Measurements from ENCODE around the gene FRMPD4. TPM values are rescaled to one million over a fixed set of nuclear protein-coding genes. Genes with fewer than 3 reads are reported as not detected.
"Not testable (repeated sequence)": the region's sequence is repeated elsewhere in the genome, so short reads cannot be mapped to it uniquely, and the experiment has no call there.

Gene FRMPD4
- 0.30 TPM for total RNA-seq

DNA sequence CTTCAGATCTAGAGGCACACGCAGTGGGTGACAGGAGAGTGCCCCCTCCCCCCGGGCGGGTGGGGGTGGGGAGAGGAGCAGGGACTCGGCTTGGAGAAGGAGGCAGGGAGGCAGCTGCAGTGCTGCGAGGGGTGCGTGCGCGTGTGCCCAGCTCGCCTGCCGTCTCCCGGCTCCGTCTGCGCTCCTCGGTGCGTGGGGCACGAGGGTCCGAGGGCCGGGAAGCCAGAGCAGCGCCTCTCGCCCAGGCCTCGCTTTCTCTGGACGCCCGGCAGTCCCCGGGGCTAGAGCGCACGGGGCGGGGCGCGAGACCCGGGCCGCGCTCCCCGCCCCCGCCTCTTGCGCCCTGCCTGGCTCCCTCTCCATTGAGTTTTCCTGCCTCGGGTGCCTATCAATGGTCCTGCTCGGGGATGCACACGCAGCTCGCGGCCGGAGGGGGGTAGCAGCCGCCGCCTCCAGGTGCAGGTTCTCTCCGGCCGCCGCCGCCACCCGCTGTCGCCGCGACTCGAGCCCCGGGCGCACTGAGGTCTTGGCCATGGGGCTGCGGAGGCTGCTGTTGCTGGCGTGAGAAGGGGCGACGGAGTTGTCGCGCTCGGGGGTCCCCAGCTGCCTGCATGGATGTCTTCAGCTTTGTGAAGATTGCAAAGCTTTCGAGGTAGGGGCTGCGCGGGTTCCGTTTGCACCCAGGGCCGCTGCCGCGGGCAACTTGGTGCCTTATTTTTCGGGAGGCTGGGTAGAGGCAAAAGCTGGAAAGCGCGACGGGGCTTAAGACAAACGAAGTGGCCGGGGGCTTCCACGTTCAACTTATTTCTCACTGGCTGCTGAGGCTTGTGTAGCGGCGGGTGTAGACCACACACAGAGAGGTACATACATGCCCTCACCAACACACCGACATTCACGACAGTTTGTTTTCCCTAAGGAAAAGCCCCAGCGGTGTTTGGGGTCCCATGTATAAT is at the start of gene FRMPD4:
TSS of gene FRMPD4 (plus strand) at position 113 of the 953 bp plus-strand sequence. CDS start at position 612, 499 bp downstream.
- DNase-seq = no peak

DNA sequence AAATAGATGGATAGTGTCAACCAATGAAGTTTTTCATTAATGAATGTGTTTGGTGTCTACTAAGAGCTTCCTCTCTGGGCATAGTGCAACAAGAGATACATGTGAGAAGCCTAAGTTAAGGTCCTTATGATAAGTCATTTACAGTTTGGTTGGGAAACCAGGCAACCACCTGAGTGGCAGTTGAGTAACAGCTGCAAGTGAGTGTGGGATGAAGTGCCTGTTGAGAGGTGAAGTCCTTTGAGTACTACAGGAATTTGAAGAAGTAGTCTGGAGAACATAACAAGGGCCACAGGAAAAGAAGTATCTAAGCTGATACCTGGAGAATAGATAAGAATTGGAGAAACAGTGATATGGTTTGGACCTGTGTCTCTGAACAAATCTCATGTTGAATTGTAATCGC is 48.5 kb upstream of the FRMPD4 start:
- no peak for DNase-seq

DNA sequence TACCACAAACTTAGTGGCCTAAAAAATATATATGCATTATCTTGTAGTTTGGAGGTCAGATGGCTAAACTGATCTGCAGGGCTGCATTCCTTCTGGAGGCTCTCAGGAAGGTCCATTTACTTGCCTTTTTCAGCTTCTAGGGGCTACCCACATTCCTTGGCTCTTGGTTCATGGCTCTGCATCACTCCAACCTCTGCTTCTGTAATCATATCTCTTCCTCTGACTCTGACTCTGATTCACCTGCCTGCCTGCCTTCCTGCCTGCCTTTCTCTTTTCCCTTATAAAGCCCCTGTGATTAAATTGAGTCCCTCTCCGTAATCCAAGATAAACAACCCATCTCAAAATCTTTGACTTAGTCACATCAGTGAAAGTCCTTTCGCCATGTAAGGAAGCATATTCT is 25.0 kb upstream of the FRMPD4 start:
- no peak for DNase-seq

DNA sequence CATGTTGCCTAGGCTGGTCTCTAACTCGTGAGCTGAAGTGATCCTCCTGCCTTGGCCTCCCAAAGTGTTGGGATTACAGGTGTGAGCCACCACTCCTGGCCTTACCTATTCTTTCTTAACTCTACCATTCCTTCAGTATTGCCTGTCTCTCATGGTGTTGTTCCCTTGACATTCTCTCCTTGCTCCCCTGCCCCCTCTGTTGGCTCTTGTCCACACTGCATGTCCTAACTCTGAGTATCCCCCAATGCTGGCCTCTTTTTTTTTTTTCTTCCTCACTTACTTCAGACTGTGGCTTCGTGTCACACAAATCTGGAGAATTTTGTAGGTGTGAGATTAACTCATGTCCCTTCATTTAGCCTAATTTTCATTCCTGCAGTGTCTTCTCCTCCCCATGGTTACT is 22.9 kb upstream of the FRMPD4 start:
- DNase-seq = no peak

DNA sequence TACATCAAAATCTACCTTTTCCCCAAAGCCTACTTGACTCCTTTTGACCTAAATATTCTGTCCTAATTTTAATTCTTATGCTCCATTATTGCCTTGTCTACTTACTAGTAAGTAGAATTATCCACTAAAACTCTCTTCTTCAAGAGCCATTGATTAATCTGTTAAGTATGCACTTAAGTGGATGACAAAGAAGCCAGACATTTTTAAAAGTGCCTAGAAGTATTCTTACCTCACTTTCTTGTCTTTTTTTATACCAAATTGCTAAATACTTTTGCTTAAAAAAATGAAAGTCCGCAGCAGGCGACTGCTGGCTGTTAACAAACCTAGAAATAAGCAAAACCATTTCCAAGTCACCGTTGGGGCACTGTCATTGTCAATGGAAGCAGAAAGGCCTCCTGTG is 20.1 kb upstream of the FRMPD4 start:
- no peak for DNase-seq

DNA sequence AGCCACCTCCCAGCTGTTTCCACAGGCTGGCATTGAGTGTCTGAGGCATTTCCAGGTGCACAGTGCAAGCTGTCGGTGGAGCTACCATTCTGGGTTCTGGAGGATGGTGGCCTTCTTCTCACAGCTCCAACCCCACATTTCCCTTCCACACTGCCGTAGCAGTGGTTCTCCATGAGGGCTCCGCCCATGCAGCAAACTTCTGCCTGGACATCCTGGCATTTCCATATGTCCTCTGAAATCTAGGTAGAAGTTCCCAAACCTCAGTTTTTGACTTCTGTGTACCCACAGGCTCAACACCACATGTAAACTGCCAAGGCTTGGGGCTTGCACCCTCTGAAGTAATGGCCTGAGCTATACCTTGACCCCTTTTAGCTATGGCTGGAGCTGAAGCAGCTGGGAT is 10.3 kb upstream of the FRMPD4 start:
- no peak for DNase-seq

DNA sequence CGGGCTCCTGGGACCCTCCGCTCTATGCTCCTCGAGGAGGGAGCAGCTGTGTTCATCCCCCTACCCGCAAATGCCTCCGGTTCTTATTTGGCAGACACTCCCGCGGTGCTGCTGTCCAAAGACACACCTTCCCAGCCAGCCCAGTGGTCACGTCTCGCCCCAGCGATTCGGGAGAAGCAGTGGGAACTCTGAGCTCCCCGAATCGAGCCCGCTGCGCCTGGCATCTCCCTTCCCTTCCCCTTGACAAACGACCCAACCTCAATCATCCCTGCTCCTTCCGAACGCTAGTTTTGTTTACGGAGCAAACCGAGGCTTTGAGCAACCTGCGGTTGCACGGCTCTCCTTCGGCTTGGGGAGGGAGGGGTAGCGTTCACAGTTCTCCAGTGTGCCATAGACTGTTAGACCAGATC is 317 bp upstream of the FRMPD4 start:
- DNase-seq = no peak

DNA sequence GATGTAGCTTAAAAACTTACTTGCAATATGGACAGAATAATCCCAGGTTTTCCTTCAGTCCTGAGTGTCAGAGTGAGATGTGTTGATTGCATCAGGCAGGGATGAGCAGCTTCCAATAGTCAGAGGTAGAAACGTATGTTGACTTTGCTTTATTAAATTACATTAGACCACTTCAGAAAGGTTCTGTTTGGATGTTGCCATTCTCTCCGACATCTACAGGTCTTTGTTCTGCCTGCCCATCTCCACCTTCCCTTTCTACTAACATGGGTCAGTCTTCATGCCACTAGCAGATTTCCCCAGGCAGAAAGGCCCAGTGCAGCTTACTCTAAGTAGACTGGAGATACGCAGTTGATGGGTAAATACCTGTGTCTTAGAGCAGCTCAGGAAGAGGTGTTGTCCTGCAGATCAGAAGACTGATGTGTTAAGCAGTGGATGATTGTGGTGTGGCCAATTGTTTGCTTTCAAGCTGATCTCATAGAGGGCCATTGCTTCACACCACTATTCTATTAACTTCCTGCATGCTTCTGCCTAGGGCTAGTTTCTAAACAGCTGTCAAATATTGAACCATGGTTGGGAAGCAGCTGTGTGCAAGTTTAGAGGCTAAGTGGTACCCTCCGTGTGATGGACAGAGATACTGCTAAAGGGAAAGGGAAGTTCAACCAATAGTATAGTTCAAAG is 1.8 kb downstream of the FRMPD4 start:
- no peak for DNase-seq

DNA sequence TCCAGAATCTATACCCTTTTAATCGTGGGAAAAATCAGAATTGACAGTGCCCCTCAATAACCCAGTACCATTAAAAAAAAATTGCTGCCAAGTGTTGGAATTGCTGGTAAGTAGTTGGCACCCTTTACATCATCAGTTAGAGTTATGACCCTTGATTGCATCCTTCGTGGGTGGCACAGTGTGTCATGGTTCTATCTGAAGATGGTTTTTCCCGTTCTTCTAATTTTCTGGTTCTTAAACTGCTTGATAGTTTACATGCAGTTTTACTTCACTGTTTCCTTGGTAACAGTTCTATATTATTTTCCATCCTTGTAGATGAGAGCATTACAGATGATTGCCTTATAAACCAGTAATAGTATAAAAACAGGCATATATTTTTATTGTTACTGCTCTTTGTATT is 3.2 kb downstream of the FRMPD4 start:
- DNase-seq = no peak

DNA sequence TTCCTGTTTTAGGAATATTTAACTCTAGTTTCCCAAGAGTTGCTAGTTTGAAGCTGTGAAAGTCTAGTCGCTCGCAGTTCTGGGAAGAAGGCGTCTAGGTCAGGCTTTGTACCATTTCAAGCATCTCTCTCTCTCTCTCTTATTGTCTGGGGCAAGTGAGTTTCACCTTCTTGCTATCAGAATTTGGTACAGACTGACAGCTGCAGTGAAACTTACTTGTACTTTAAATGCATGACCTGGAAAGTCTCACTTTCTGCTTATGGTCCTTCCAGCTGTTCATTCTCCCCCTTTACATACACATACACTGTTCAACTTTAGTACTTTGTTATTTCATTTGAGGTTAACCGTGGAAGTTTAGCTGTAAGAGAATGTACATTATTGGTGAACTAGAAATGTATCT is 4.4 kb downstream of the FRMPD4 start:
- DNase-seq = no peak

DNA sequence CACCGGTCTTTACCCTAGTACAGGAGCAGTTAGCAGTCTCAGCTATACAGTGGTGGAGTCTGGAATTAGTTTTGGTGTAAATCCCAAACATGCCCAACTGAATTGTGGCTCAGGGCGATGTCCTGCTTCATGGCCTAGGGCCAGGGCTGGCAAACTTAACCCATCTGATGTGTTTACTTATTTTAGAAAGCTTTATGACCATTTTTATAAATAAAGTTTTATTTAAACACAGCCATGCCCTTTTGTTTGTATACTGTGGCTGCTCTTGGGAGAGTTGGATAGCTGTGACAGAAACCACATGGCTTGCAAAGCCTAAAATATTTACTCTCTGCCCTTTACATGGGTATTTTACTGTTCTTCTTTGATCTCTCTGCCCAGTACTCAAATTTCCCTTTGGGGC is 7.1 kb downstream of the FRMPD4 start:
- DNase-seq = no peak

DNA sequence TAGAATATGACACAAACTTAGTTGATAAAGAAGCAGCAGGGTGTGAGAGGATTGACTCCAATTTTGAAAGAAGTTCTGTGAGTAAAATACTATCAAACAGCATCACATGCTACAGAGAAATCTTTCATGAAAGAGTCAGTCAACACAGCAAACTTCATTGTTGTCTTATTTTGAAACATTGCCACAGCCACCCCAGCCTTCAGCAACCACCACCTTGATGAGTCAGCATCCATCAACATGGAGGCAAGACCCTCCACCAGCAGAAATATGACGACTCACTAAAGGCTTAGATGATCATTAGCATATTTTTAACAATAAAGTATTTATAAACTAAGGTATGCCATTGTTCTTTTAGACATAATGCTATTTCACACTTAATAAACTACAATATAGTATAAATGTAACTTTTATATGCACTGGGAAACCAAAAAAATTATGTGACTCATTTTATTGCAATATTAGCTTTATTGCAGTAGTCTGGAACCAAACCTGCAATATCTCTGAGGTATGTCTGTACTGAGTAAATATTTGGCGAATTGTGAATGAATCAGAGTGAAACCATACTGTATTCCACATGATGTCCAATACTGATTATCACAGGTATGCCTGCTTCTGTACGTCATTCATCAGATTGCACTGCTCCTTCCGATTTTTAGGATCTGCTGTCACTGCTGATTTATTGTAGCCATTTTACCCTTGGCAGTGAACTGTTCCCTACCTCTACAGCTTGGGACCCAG is 11.6 kb downstream of the FRMPD4 start:
- DNase-seq = no peak

DNA sequence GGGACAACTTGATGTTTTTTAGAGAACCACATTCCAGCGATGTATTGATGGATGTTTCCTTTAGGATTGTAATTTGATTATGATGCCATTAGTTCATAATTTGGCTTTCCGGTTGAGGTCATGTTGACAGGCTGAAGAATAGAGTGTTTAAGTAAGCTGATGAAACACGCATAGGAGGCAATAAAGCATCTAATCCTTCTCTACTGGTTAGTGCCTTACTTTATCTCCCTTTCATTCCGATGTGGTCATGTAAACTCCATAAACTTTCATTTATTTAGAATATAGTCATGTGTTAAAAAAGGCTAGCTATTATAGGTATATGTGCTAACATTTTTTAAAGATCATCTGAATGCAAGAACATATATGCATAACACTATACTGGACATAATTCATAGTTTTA is 15.0 kb downstream of the FRMPD4 start:
- DNase-seq = no peak

DNA sequence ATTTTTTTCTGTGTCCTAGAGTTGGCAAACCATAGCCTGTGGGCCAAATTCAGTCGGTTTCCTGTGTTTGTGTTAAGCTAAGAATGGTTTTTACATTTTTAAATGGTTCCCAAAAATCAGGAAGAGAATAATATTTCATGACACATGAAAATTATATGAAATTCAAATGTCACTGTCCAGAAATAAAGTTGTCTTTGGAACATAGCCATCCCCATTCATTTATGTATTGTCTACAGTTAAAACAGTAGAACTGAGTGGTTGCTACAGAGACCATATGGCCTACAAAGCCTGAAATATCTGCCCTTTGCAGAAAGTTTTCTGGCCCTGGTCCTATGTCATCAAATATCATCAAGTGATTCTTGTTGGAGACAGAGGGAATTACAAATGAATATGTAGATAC is 15.5 kb downstream of the FRMPD4 start:
- DNase-seq = no peak

DNA sequence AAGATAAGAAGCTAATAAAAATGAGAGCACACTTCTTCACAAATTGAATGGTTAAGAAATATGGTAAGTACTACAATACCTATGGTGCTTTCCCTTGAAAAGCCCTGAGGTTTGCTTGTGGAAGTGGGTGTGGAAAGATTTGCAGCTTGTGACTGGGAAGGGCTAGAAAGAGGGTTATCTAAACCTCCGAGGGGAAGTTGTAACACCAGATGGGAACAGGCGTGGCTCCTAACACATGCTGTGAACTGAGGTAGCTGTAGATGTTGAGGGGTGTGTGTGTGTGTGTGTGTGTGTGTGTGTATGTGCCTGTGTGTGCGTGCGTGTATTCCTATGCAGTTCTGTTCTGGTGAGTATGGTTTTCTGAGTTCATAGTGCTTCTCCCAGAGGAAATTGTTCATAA is 21.5 kb downstream of the FRMPD4 start:
- DNase-seq = no peak

DNA sequence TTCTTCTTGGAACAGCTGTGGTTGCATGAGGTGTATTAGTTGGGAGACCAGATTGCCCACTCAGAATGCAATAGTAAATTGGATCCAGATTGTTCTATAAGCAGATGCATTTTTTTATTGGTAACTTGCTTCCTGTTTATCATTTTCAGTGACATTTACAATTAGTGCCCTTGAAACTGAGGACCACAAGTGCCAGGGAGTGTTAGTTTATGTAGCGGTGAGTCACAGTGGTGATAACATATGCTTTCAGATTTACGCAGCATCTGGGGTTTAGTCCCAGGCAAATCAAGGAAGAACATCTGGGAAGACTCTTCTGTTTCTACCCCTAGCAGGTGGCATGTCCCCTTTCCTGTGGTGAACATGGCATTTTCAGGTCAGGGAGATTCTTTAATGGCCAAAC is 24.1 kb downstream of the FRMPD4 start:
- no peak for DNase-seq

DNA sequence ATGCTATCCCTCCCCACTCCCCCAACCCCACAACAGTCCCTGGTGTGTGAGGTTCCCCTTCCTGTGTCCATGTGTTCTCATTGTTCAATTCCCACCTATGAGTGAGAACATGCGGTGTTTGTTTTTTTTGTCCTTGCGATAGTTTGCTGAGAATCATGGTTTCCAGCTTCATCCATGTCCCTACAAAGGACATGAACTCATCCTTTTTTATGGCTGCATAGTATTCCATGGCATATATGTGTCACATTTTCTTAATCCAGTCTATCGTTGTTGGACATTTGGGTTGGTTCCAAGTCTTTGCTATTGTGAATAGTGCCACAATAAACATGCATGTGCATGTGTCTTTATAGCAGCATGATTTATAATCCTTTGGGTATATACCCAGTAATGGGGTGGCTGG is 25.9 kb downstream of the FRMPD4 start:
- DNase-seq = not testable (repeated sequence)

DNA sequence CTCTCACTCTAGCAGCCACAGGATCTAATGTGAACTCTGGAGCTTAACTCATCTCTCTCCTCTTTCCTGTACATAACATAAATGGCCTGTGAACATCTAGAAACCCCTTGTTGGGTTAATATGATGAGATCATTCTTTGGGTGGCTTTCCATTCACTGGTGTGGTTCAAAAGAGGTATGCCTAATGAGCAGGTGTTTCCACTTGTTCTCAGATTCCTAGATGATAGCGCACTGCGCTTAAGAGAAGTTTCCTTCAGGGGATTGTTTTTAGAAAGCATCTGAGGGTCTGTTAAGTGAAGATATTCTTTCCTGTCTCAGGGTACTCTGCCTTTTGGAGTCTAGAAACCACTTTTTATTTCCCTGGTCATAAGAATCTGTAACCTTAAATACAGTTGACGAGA is 32.5 kb downstream of the FRMPD4 start:
- no peak for DNase-seq

DNA sequence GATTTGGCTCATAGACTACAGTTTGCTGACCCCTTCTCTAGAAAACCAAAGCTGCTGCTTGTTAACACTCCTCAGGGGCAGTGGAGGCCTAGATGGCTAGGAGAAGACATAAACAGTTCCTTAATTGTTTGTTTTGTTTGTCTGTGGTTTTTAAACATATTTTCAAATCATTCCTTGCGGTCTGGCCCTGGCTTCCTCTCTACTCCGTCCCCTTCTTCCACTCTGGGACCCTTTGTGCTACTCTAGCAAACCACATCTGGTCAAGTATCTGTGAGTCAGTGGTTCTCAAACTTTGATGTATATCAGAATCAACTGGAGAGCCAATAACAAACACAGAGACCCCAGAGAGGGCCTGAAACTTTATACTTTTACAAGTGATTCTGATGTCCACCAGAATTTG is 36.1 kb downstream of the FRMPD4 start:
- DNase-seq = no peak

DNA sequence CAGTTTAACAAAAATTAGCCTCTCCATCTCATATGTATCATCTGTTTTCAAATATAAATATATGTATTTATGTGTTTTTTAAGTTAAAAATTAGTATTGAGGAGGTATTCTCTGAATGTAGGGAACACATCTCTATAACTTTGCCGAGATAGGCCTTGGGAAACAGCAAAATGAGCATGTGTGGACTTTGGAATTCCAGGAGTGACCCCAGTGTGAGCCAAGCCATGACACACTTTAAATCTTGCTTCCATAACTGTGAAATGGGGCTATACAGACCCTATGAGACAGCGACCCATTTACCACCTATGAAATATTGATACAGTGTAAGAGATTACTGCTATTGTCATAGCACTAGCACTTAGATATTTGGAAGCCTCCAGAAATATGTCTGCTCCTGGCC is 58.8 kb downstream of the FRMPD4 start:
- no peak for DNase-seq

DNA sequence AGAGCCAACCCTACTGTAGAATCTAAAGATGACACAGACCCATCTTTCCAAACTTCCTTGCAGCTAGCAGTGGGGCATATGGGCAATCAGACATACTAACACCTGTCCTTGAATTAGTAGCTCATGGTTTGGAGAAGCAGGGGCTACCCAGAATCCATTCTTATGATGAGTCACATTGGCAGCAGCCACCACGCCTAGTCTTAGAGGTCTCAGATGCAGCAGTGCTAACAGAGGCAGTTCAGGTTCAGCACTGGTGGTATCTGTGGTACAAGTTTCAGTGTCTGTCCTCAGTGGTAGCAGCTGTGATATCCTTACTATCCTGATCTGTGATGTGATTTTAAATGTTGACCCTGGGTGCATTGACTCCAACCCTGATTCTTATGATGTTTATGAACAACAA is 68.1 kb downstream of the FRMPD4 start:
- no peak for DNase-seq

DNA sequence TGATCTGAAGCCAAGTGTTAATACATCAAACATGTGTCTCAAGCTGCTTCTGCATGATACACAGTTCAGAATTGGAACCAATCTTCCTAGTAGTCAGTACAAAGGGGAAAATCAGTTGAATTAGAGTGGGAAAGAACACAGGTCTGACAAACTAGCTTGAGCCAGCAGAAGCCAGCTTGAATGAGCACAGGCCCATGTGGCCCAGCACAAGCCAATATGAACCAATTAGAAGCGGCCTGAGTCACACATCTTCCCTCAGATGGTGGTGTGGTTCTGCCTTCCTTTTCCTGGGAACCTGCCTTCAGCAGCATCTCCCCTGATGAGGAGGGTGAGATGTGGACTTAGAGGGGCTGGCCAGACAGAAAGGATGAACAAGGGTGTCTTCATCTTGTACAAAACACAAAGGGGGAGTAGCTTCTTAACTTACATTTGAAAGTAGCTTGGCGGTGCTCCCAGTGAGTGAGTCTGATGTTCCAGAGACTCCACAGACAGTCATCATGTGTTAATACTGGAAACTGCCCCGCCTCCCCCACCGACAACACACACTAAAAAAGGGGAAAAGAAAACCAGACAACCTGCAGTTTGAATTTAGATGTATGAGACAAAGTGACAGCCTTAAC is 72.0 kb downstream of the FRMPD4 start:
- no peak for DNase-seq

DNA sequence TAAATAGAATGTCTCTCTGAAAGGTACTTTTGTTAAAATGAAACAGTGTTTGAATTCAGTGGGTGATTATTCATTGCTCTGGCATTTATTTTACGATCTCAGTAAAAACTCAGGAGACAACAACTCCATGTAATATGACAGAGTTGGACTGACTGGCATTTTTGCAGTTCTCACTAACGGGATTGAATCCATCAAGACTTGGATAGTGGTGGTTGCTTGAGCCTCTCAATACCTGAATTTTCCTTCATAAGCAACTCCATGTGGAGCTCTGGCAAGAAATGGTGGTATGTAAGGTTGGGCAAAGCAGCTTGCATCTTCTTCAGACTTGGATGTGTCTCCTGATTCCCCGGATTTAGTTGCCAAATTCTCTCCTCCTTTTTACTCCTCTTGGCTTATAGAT is 72.7 kb downstream of the FRMPD4 start:
- no peak for DNase-seq

Data from skin of body (tissue), 2 donors.